Inflammatory macrophage (primary cell): ENCODE results near the gene TFAP2A.

Experiments
- DNase-seq, 2 donors: peaks; one replicate each; pipeline ENCODE4 v3.0.0-alpha.2; 2020 to 2022

Gene TFAP2A

GRCh38 chr6:10398446-10399218, 16.2 kb downstream of the TFAP2A start:
- DNase-seq = no peak

GRCh38 chr6:10397756-10398445, 17.0 kb downstream of the TFAP2A start:
- DNase-seq = no peak

DNA sequence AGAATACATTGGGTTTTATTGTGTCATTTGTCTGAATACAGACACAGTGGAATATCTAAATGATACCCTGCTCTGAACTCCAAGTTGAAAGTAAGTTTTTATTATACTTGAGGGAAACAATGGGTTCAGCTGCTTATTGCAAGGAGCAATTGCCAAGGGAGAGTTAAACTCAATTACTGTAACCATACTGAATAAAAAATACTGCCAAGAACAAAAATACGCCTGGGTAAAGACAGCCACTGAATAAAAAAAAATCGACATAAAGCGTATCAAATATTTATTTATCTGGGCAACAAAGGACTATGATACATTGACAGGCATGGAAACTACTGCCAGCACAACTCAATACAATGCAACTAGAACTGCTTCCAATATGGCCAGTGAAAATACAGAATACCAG, 18.1 kb downstream of the TFAP2A start:
- DNase-seq = no peak

DNA sequence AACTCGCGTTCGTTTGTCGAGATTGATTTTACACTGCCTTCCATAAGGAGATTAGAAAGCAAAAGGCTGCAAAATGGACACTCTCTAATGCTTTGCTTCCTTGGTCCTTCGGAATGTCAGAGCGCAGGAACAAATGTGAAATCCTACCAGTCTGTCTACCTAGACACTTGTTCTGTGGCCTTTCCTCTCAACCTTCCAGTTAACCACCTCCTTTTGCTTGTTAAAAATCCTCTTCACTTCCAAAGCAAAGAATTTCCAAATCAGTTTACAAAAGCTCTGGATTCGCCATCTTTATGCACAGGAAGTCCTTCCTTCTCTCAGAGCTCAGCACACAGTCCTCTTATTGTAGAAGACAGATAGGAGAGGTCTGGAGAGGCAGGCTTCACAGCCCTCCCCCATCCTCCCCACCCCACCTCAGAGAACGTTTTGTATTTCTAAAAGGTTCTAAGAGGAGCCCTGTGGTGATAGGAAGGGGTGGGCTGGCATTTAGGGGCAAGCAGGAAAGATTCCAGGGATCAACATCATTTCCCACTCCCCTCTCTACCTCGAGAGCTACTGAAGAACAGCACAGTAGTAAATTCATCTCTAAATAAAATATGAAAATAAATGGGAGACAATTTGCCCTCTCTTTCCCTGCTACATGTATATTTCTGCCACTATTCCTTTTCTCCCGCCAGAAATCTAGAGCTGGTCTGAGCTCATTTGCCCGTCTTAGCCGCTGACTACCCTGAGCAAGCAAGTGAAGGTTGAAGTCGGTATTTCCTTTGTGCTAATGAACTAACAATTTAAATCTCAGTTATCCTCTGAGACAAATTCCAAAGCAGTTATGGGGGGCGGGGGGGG, 18.9 kb downstream of the TFAP2A start:
- no peak for DNase-seq

DNA sequence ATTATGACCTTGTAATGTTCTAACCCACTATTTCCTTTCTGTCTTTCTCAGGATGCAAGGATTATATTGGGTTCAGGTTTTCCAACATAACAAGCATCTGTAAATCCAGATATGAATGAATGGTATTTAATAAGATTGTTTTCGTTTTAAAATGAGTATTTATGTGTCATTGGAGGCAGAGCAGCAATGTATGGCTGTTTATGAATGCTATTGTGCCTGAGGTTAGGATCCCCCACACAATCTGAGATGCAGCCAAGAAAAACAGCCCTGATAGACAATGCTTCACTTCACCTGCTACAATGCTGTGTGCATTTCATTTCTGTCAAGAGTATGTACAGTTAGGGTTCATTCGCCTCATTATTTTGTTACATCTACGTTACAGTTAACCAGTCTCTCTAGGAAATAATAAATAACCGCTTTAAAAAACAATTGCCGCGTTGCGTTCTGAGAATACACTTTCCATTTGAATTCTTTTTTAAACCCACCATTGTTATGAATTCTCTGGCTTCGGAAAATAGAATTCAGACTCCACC, 19.6 kb downstream of the TFAP2A start:
- no peak for DNase-seq

GRCh38 chr6:10393544-10394225, 21.2 kb downstream of the TFAP2A start:
- no peak for DNase-seq

- DNase-seq = no peak
These were observed 23.1 kb downstream of the TFAP2A start for GRCh38 chr6:10391799-10392198.

DNA sequence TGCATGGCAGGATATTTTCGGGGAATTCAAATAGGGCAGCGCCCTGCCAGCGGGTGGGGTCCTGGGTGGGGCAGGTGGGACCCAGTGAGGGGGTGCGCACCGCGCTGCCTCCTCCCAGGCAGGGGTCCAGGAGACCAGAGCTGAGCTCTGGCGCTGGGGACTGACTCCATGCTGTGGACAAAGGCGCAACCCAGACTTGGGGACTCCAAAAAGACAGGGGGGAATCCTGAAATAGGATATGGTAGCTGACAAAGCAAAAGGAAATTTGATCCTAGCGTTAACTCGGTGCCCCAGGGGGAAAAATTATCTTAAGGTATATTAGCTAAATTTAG, 23.6 kb downstream of the TFAP2A start:
- no peak for DNase-seq

DNA sequence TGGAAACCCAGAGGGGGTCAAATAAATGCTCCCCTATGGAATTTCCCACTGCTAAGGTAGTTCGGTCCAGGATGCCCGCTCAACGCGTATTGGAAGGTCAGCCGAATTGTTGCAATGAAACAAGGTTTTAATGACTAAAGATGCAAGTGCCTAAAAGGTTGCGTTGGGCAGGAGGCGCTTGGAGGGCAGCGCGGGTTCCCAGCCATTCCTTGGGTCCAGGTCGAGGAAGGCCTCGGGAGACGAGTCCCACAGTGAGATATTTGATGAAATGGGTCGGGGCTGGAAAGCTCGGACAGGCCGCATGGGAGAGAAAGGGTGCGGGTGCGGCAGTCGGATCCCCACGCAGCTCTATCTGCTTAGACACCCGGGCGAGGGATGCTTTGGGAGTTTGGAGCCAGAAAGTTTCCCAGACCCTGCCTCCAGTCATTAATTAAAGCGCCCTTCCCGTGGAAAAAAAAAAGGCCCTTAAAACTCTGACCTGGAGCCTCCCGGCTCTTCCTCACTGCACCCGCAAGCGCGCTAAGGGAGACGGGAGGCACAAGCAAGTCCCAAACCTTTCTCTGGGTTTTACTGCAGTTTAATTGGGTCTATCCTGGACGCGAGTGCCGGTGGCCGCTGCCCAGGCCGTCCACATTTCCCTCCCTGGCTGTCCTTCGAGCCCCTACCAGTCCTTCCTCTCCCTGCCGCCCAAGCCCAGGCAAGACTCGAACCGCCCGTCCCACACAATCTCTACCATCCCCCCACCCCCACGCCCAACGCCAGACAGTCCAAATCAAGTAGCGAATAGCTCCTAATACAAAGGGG, 24.2 kb downstream of the TFAP2A start:
- DNase-seq = no peak

- DNase-seq = no peak
These were observed 25.0 kb downstream of the TFAP2A start for GRCh38 chr6:10389739-10390494.

GRCh38 chr6:10386756-10387654, 27.9 kb downstream of the TFAP2A start:
- DNase-seq = no peak

- DNase-seq = no peak
These were observed 28.7 kb downstream of the TFAP2A start for GRCh38 chr6:10386220-10386619.

DNA sequence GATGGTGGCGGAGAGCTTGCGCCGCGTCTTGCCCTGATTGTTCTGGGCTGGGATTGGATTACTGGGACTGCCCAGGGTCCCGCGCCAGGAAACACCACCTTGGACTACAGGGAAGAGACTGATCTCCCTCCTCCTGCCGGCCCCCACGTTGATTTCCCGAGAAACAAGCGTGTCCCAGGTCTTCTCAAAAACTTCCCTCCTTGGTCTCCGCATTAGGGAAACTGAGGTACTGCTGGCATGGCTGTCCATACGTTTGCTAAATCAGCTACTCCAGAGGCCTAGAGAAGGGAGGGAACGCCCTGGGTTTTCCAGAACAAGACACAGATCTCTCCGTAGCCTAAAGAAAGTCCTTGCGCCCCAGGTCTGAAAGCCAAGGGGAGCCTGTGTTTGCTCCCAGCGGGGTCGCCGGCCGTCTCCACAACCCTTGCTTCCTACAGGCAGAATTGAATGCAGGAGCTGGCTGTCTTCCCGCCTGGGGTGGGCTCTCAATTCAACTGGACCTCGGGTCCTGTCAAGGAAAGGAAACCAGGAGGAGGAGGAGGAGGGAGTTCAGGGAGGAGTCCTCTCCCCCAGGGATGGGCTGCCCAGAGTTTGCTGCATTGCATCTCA, 29.2 kb downstream of the TFAP2A start:
- DNase-seq = no peak

GRCh38 chr6:10384610-10385523, 30.0 kb downstream of the TFAP2A start:
- DNase-seq = no peak

DNA sequence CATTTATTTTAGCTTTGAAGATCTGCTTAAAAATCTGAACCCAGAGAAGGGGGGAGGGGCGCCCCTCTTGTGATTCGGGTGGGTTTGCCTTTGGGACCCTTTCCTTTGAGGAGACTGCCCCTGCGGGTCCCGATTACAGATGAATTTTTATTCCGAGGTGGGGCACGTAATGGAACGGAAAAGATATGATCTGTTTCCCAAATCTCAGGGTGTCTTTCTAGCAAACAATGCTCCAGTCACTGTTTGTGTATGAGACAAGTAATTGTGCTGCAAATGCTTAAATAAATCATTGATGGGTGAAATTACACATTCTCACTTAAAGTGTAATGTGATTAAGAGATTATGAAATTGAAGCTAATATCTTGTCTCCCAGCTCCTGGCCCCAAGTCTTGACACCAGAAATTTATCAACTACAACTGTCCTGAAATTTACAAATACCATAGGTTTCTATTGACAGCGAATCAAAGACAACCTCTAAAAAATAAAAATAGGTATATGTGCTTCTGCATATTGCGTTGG, 30.7 kb downstream of the TFAP2A start:
- no peak for DNase-seq

DNA sequence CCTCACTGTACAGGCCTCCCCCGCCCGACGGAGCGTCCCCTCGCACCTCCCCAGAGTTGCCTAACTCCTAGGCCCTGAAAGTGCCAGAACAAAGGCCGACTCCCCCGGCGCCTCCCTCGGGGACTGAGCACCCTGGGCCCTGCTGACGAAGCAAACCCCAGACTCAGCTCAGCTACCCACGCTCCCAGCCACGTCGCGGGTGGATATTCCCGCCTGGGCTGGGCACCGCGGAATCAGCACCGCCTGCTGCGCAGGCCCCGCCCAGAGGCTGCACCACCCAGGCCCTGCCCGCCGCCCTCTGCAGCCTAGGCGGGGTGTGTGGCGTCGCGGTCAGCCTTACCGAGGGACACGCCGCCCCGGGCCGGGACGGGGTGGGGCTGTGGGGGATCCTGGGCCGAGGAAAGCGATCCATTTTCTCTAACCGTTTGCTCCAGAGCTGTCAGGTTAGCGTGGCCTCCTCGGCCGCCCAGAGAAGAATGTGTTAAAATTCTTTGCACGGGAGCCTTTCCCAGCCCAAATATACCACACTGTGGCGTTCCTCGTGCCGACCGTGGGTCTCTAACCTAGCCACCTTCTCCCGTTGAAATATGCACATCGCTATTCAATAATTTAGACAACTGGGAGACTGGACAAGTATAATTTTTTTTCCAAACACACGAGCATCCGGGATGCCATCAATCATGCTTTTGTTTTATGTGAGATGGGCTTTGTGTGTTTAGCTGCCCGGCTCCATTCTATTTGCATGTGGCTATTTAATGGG, 31.4 kb downstream of the TFAP2A start:
- DNase-seq = no peak

- DNase-seq = no peak
These were observed 32.0 kb downstream of the TFAP2A start for GRCh38 chr6:10382728-10383330.
